ENCODE measurements around the gene NFE2. TPM values are rescaled to one million over a fixed set of nuclear protein-coding genes. Genes with fewer than 3 reads are reported as not detected.

The NFE2 gene
- polyA plus RNA-seq, 1 experiment, result 1.0 TPM

DNA sequence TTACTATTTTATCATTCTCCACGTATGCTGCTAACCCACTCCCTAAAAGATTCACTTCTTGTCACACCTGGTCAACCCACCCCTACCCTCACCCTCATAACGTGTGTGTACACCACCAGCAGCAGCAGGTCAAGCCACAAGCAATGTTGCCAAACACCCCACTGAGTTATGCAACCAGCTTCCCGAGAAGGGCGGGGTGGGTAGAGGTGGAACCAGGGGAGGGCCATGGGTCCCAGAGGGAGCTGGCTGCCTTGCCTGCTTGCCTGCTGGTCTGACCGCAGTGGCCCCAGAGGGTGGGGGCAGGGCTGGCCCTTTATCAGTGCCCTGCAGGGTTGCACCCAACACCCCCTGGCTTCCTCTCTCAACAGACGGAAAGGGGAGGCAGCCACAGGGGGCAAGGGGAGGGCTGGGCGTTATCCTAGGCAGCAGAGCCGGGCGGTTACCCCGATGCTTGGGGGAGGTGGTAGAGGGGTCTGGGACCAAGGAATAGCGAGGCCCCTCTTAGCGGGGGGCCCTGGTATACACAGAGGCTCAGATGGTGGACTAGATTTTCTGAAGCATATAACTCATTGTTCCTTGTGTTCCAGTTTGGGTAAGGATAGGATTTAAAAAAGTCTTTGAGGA is 3.5 kb upstream of the NFE2 start:
- H3K4me3 ChIP-seq (ENCODE audit: low read depth, low read length), result no peak overlapping the region
- TF ChIP-seq, protein P1, sequence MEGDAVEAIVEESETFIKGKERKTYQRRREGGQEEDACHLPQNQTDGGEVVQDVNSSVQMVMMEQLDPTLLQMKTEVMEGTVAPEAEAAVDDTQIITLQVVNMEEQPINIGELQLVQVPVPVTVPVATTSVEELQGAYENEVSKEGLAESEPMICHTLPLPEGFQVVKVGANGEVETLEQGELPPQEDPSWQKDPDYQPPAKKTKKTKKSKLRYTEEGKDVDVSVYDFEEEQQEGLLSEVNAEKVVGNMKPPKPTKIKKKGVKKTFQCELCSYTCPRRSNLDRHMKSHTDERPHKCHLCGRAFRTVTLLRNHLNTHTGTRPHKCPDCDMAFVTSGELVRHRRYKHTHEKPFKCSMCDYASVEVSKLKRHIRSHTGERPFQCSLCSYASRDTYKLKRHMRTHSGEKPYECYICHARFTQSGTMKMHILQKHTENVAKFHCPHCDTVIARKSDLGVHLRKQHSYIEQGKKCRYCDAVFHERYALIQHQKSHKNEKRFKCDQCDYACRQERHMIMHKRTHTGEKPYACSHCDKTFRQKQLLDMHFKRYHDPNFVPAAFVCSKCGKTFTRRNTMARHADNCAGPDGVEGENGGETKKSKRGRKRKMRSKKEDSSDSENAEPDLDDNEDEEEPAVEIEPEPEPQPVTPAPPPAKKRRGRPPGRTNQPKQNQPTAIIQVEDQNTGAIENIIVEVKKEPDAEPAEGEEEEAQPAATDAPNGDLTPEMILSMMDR (IDR thresholded peaks at IDR 0.05; ENCODE audit: insufficient read depth, low read depth, low read length), result no peak
- CTCF ChIA-PET, result interaction anchor here (1.7 kb wide), 1 partner anchor 21 kb away, joined by 6 read pairs; the partner anchor contains the start of gene COPZ1
- H3K36me3 ChIP-seq (ENCODE audit: control insufficient read depth, insufficient read depth, low read length), result no peaks in the 10 kb centered on the region
- H3K27me3 ChIP-seq (ENCODE audit: control insufficient read depth, insufficient read depth, low read length), result peaks cover 10% of the 10 kb centered on the region
- POLR2A ChIA-PET, result interaction anchor here (0.6 to 0.9 kb wide), 2 partner anchors 15 to 24 kb away, joined by 3 to 9 read pairs; partner anchors contain the start of genes CBX5 and HNRNPA1
- no peak for DNase-seq (ENCODE audit: low read depth)

DNA sequence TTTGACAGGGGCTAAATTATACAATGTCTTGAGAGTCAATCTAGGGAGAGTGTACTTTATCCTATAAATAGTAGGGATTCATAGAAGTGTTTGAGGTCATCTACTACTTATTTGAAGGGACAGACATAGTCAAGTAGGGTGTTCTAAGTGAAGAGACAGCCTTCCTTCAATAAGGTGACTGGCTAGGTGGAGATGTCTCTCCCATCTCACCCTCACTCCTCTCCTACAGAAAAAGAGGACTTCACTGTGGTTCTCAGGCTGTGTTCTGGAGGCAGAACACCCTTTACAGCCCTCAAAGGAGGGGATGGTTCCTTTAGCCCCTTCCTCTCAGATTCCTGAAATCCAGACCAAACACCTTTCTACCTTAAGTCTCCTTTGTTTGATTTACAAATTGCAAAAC is 2.8 kb upstream of the NFE2 start:
- TF ChIP-seq, protein P1 (IDR thresholded peaks at IDR 0.05; ENCODE audit: insufficient read depth, low read depth, low read length), result no peak
- ChIA-PET CTCF (interaction anchor here (1.7 kb wide), 1 partner anchor 21 kb away, joined by 6 read pairs; the partner anchor contains the start of gene COPZ1), POLR2A (interaction anchor here (0.6 to 0.9 kb wide), 2 partner anchors 15 to 24 kb away, joined by 3 to 9 read pairs; partner anchors contain the start of genes CBX5 and HNRNPA1)
- DNase-seq (ENCODE audit: low read depth), result no peak
- Histone ChIP-seq H3K36me3 (ENCODE audit: control insufficient read depth, insufficient read depth, low read length) (no peaks in the 10 kb centered on the region), H3K4me3 (ENCODE audit: low read depth, low read length) (no peak overlapping the region), H3K27me3 (ENCODE audit: control insufficient read depth, insufficient read depth, low read length) (peaks cover 13% of the 10 kb centered on the region)

DNA sequence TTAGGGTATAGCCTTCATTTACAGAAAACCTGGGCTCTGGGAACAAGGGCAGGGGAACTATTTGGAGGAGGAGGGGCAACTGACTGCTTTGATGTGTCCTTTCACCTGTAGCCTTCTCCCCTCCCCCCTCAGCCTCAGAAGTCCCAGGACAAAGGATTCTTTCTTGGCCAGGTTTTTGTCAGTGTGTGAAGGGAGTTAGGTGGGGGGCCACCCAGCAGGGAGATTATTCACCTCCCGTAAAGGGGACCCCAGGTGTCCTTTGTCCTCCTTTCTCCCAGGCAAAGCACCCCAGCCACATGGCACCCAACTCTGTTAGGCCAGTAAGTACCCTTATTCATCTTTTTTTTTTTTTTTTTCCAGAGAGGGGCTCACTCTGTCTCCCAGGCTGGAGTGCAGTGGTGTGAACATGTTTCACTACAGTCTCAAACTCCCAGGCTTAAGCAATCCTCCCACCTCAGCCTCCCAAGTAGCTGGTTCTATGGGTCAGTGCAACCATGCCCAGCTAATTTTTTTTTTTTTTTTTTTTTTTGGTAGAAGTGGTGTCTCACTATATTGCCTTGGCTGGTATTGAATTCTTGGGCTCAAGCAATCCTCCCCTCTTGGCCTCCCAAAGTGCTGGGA is 723 bp upstream of the NFE2 start:
- ChIA-PET CTCF (interaction anchor here (0.6 to 3.5 kb wide), 19 partner anchors 8 to 98 kb away, joined by 3 to 17 read pairs (median 4); partner anchors contain the start of genes CBX5, COPZ1 and HNRNPA1), POLR2A (interaction anchor here (1.1 kb wide), 1 partner anchor 23 kb away, joined by 7 read pairs; the partner anchor contains the start of gene COPZ1)
- no peak for DNase-seq (ENCODE audit: low read depth)
- Histone ChIP-seq H3K4me3 (ENCODE audit: low read depth, low read length) (no peak overlapping the region), H3K36me3 (ENCODE audit: control insufficient read depth, insufficient read depth, low read length) (no peaks in the 10 kb centered on the region), H3K27me3 (ENCODE audit: control insufficient read depth, insufficient read depth, low read length) (peaks cover 13% of the 10 kb centered on the region)
- TF ChIP-seq, protein P1 (IDR thresholded peaks at IDR 0.05; ENCODE audit: insufficient read depth, low read depth, low read length), result no peak

DNA sequence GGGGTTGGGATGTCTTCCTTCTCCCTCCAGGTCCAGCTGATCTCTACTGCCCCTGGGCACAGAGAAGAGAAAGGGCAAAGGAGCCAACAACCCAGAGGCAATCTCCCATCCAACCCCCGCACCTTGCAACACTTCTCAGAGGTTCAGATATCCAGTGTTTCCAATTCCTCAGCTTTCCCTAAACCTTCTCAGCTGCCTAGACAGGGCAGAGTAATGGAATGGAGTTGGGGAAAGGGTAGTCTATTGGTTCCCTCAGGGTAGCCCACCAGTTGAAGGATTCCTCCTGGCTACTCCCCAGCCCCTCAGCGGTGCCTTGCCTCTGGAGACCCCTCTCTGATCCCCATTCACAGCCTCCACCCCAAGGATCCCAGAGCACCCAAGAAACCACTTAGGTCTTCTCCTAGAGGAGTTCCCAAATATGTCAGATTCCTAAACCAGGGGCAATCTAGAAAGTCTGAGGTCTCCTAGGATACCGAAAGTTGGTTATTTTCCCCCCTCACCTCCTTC is 537 bp downstream of the NFE2 start:
- no peak for DNase-seq (ENCODE audit: low read depth)
- H3K36me3 ChIP-seq (ENCODE audit: control insufficient read depth, insufficient read depth, low read length), result no peaks in the 10 kb centered on the region
- peaks cover 13% of the 10 kb centered on the region for H3K27me3 ChIP-seq (ENCODE audit: control insufficient read depth, insufficient read depth, low read length)
- H3K4me3 ChIP-seq (ENCODE audit: low read depth, low read length), result peak overlapping the region; percentile 25
- POLR2A ChIA-PET, result interaction anchor here (0.5 to 1.1 kb wide), 2 partner anchors 25 to 33 kb away, joined by 7 to 12 read pairs; partner anchors contain the start of gene COPZ1
- CTCF ChIA-PET, result interaction anchor here (0.6 to 3.5 kb wide), 22 partner anchors 8 to 275 kb away, joined by 3 to 17 read pairs (median 4); partner anchors contain the start of genes CBX5, COPZ1 and HNRNPA1
- TF ChIP-seq, protein P1 (IDR thresholded peaks at IDR 0.05; ENCODE audit: insufficient read depth, low read depth, low read length), result no peak

Data from BJ (cell line).